Measurements from ENCODE around the gene ATP7B.

ATP7B gene

GRCh38 chr13:51946163-51946669 lies 65.0 kb downstream of the ATP7B start:
- DNase-seq (ENCODE audit: low read depth) = no peak

DNA sequence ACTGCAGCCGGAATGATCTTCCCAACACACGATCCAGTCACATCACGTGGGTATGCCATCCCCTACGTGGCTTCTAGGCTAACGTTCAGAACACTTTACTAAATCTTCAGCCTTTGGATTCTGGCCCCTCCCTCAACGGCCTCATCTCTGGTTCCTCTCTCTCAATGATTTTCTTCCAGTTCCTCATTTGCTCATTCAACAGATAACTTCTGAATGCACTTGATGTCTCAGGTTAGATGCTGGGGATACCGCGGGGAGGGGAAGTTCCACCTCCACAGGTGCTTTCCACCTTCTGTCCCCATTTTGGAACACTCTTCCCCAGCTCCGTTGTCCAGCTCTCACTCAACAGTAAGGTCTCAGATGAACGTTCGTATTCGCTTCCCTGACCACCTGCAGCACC lies 66.1 kb downstream of the ATP7B start:
- DNase-seq (ENCODE audit: low read depth) = no peak

GRCh38 chr13:51944428-51944827 lies 66.8 kb downstream of the ATP7B start:
- DNase-seq (ENCODE audit: low read depth) = no peak

DNA sequence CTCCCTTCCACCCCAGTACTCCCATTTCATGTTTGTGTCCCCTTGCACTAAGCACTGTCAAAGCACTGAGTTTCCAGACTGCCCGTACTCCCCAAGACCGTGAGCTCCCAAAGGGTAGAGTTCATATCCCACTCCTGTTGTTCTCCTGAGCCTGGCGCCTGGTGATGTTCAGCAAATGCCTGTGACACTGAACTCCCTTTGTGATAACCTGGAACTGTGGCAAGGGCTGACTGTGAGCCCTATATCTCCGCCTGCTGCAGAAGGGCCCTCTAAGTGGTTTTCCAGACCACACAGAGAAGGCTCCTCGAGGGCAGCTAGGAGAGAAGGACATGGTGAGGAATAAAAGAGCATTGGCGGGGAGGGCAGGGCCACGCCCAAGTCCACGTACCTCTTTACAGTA lies 67.5 kb downstream of the ATP7B start:
- no peak for DNase-seq (ENCODE audit: low read depth)

GRCh38 chr13:51942189-51942588 lies 69.1 kb downstream of the ATP7B start:
- no peak for DNase-seq (ENCODE audit: low read depth)

- DNase-seq (ENCODE audit: low read depth) = no peak
Observed at GRCh38 chr13:51938454-51938853, 72.8 kb downstream of the ATP7B start.

DNA sequence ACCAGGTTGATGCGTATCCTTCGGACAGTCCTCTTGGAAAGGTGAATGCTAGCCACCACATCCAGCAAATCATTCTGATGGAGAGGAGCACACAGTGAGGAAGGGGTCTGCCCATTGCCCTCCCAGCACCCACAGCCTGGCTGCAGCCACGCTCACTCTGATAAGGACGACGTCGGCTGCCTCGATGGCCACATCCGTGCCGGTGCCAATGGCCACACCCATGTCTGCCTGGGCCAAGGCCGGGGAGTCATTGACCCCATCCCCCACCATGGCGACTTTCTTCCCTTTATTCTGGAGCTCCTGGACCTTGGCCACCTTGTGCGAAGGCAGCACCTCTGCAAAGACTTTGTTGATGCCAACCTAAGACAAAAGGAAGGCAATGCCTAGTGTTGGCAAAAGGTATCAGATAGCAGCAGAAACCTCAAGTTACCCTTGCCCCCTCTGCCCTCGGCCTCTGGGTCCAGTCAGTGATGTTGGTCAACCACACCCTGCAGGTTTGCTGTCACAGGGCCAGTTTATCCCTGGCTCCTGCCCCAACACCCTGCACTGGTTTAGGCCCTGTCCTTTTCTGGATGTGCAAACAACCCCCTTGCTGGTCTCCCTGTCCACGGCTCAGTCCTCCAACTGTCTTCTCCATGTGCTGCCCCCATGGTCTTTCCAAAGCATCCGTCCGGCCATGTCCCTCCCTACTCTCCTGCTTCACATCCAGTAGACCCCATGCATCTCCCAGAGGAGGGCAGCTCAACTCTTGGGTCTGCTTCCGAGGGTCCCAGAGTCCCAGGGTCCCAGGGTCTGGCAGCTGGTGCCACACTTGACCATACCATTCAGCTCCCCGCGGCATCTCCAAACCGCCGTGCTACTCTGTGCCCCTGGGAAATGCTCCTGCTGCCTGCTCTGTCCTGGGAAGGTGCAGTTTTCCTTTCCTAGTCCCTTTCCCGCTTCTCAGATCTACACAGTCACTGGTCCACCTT lies 73.6 kb downstream of the ATP7B start:
- DNase-seq (ENCODE audit: low read depth) = no peak

- DNase-seq (ENCODE audit: low read depth) = no peak
Observed at GRCh38 chr13:51935326-51936171, 75.7 kb downstream of the ATP7B start.

GRCh38 chr13:51934461-51935087 lies 76.7 kb downstream of the ATP7B start:
- DNase-seq (ENCODE audit: low read depth) = no peak

DNA sequence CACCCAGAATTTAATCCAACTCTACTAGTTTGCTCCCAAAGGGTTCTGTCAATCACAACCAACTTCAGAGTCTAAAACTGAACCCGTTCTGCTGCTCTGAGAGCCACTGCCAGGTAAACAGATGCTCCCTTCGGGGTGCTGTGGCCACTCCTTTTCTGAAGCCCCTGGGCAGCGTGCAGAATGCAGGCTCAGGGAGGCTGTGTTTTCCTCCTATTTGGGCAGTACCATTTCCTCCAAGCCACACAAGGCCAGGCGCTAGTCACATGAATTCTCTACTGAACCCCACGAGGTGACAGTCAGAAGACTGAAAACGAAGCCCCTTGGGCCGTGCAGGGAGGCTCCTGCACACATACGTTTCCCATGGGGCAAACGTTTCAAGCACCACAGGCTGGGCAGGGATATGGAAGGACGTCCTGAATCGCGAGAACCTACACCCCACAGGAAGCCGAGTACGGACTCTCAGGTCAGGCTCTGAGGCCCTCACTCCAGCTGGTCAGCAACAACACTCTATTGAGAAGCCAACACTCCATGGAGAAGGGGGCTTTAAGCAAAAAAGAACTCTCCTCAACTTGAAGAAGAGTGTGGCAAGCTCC lies 77.7 kb downstream of the ATP7B start:
- no peak for DNase-seq (ENCODE audit: low read depth)

GRCh38 chr13:51932231-51932630 lies 79.0 kb downstream of the ATP7B start:
- DNase-seq (ENCODE audit: low read depth) = no peak

- DNase-seq (ENCODE audit: low read depth) = no peak
Observed at GRCh38 chr13:51931606-51932005, 79.6 kb downstream of the ATP7B start.

- DNase-seq (ENCODE audit: low read depth) = no peak
Observed at GRCh38 chr13:51929699-51930098, 81.6 kb downstream of the ATP7B start.

GRCh38 chr13:51928231-51928630 lies 83.0 kb downstream of the ATP7B start:
- DNase-seq (ENCODE audit: low read depth) = no peak

- DNase-seq (ENCODE audit: low read depth) = no peak
Observed at GRCh38 chr13:51927129-51927528, 84.1 kb downstream of the ATP7B start.

- DNase-seq (ENCODE audit: low read depth) = no peak
Observed at GRCh38 chr13:51926528-51926885, 84.7 kb downstream of the ATP7B start.

DNA sequence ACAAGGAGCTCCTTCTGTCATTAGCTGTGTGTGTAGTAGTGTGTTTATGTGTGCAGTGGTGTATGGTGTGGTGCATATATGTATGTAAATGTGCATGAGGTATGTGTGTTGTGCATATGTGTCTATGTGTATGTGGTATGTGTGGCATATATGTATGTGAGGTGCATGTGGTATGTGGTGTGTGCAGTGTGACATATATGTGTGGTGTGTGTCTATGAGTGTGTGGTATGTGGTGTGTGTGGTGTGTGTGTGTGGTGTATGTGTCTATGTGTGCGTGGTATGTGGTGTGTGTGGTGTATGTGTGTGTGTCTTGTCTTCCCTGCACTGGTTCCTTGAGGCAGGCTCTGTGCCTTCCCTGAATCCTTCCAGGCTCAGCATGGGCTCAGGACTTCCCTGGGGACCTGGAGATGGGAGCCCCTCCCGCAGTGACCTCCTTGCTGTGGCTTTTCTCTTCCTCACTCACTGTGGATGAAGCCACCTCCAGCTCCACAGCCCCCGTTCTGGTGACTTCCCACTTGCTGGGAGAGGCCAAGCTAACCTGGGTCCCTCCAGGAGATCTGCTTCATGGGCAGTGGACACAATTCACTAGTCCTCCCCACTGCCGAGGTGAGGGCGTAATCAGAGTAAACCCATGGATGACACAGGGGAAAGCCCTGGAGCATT lies 85.3 kb downstream of the ATP7B start:
- no peak for DNase-seq (ENCODE audit: low read depth)

- no peak for DNase-seq (ENCODE audit: low read depth)
Observed at GRCh38 chr13:51924756-51925544, 86.3 kb downstream of the ATP7B start.

GRCh38 chr13:51923983-51924539 lies 87.2 kb downstream of the ATP7B start:
- DNase-seq (ENCODE audit: low read depth) = no peak

GRCh38 chr13:51922771-51923480 lies 88.3 kb downstream of the ATP7B start:
- DNase-seq (ENCODE audit: low read depth) = no peak
